Neutrophil (primary cell): ENCODE results near the gene CERK.

Source experiments
- H3K27ac ChIP-seq: fragments of 200-600 bp; sonication (generic); 2 replicates; pipeline ENCODE4 v1.5.1; 2016; ENCODE audit warnings: mild to moderate bottlenecking, moderate library complexity
- H3K27me3 ChIP-seq: fragments of 200-600 bp; sonication (generic); 2 replicates; pipeline ENCODE4 v1.6.0; 2016; ENCODE audit warnings: mild to moderate bottlenecking
- H3K36me3 ChIP-seq: fragments of 200-600 bp; sonication (generic); 2 replicates; pipeline ENCODE4 v1.5.1; 2017
- H3K4me1 ChIP-seq, 2 experiments: fragments of 200-600 bp in 1 of 2; sonication (generic) in 1 of 2; 1 replicate in 1 of 2; 2 replicates in 1 of 2; pipeline versions ENCODE4 v1.5.1 to v1.6.1; 2013 to 2016; ENCODE audit warnings: low read depth in 1 of 2, low read length in 1 of 2, mild to moderate bottlenecking in 1 of 2, moderate library complexity in 1 of 2; ENCODE audit not compliant: control insufficient read depth in 1 of 2, insufficient read depth in 1 of 2
- H3K4me3 ChIP-seq, 2 experiments: fragments of 200-600 bp in 1 of 2; sonication (generic) in 1 of 2; 1 replicate in 1 of 2; 2 replicates in 1 of 2; pipeline ENCODE4 v1.5.1; 2013 to 2016; ENCODE audit warnings: low read depth in 1 of 2, low read length in 1 of 2, mild to moderate bottlenecking in 1 of 2, moderate library complexity in 1 of 2
- H3K9me3 ChIP-seq: fragments of 200-600 bp; sonication (generic); 2 replicates; pipeline ENCODE4 v1.5.1; 2016
- TF ChIP-seq, protein P1 (sequence below): fragments of 200-600 bp; sonication (generic); IDR thresholded peaks from 2 replicates; pipeline ENCODE4 v1.5.1; 2016; ENCODE audit warnings: antibody characterized with exemption

CERK gene

DNA sequence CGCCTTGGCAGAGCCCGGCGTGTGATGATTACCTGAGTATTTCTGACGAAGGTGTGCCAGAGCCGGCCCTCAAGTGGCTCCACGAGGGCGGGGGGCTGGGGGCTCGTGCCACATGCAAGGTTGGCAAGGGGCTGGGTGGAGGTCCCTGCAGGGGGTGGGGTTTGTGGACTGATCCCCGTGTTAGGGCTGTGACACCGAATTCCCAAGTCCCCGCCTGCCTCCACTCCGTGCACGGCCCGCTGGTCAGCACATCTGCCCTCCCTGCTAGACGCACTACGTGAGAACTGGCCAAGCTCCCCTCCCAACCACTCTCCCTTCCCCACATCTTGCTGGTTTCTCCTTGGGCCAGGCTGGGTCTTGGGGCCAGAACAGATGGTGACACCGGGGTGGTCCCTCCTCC lies 83.6 kb downstream of the CERK start:
- Histone ChIP-seq H3K4me3 (no peak overlapping the region), H3K36me3 (peaks cover 11% of the 10 kb centered on the region), H3K27ac (no peak overlapping the region), H3K9me3 (no peaks in the 10 kb centered on the region), H3K4me1 (peaks cover 39 to 42% of the 10 kb centered on the region in 2 experiments), H3K27me3 (no peaks in the 10 kb centered on the region)
- TF ChIP-seq, protein P1, sequence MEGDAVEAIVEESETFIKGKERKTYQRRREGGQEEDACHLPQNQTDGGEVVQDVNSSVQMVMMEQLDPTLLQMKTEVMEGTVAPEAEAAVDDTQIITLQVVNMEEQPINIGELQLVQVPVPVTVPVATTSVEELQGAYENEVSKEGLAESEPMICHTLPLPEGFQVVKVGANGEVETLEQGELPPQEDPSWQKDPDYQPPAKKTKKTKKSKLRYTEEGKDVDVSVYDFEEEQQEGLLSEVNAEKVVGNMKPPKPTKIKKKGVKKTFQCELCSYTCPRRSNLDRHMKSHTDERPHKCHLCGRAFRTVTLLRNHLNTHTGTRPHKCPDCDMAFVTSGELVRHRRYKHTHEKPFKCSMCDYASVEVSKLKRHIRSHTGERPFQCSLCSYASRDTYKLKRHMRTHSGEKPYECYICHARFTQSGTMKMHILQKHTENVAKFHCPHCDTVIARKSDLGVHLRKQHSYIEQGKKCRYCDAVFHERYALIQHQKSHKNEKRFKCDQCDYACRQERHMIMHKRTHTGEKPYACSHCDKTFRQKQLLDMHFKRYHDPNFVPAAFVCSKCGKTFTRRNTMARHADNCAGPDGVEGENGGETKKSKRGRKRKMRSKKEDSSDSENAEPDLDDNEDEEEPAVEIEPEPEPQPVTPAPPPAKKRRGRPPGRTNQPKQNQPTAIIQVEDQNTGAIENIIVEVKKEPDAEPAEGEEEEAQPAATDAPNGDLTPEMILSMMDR = no peak

DNA sequence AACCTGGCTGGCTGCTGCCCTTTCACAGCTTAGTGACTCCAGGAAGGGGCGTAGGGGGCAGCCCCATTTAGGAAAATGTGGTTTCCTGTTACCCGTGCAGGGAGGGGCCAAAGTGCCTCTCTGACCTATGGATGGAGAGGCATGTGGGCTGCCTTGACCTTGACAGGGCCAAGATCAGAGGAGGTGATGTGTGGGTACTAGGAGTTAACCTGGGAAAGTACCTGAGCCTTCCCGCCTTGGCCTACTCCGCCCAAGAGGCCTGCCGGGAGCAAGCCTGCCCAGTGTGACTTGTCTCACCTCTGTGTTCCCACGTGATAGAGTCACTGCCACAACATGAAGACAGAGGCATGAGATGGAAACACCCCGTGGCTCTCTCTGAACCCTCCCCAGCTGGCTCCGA lies 84.5 kb downstream of the CERK start:
- Histone ChIP-seq H3K27ac (no peak overlapping the region), H3K9me3 (no peaks in the 10 kb centered on the region), H3K27me3 (no peaks in the 10 kb centered on the region), H3K4me3 (no peak overlapping the region), H3K36me3 (peaks cover 8% of the 10 kb centered on the region), H3K4me1 (peaks cover 40 to 42% of the 10 kb centered on the region in 2 experiments)
- TF ChIP-seq, protein P1 = no peak

DNA sequence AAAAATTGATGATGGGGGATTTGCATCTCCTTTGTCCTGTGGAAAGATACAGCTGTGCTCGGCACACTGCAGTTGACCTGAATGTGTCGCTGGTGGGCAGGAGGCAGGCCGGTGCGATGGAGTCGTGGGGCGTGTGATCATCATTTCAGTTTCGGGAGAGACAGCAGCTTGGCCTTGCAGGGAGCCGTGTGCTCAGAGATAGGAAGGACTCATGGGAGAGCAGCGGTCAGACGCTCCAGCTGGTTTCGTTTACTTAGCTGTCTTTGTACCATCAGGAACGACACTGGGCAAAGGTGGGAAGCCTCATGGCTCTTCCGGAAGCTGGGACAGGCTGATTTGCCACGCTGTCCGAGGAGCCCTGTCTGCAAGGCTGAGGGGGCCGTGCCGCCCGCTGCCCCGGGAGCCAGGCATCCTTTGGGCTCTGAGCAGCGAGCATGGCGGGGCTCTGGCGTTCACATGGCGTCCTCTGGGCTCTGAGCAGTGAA lies 85.2 kb downstream of the CERK start:
- Histone ChIP-seq H3K27ac (no peak overlapping the region), H3K4me1 (peaks cover 34 to 36% of the 10 kb centered on the region in 2 experiments), H3K36me3 (peaks cover 8% of the 10 kb centered on the region), H3K9me3 (no peaks in the 10 kb centered on the region), H3K4me3 (no peak overlapping the region), H3K27me3 (no peaks in the 10 kb centered on the region)
- TF ChIP-seq, protein P1 = no peak

DNA sequence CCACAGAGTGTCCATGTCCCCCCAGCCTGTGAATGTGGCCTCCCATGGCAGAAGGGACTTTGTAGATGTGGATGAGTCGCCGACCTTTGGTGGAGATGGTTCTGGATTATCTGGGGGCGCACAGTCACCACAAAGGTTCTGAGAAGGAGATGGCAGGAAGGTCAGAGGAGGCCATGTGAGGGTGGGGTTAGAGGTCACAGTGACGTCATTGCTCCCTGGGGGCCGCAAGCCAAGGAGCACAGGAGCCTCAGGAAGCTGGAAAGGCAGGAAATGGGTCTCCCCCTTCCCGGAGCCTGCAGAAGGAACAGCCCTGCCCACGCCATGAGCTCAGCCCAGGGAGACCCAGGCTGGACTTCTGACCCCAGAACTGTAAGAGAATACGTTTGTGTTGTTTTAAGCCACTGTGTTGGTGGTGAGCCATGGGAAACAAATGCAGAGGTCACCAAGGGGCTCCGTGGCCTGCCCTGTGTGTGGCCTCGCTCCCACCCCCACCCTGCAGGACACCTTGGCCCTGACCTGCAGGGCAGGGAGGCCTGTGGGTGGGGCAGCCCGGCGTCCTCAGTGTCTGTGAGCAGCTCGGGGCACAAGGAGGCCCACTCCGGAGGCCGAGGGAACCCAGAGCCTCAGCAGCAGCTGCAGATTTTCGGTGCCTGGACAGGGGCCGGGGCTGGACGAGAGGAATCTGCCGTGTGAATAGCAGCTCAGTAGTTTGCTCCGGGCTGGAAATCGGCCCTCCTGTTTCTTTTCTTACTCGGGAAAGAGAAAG lies 85.8 kb downstream of the CERK start:
- no peak overlapping the region for H3K4me3 ChIP-seq
- peaks cover 28 to 30% of the 10 kb centered on the region in 2 experiments for H3K4me1 ChIP-seq
- H3K36me3 ChIP-seq = peaks cover 8% of the 10 kb centered on the region
- no peaks in the 10 kb centered on the region for H3K9me3 ChIP-seq
- TF ChIP-seq, protein P1 = no peak
- H3K27me3 ChIP-seq = no peaks in the 10 kb centered on the region
- H3K27ac ChIP-seq = no peak overlapping the region

DNA sequence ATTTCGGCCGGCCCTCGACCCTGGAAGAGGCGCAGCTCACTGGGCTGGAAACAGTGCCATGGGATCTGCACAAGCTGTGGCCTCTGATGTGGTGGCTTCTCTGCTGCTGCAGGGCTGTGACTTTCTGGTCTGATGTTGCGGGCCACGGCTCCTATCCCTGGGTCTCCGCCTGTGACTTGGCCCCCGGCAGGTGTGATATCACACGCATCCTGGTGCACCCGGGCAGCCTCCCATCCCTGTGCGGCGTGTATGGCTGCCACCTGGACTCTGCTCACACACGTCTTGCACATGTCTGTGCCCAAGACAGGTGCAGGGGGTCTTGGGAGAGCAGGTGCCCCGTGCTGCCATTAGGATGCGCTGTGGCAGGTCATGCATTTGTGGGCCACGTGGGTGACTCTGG lies 86.7 kb downstream of the CERK start:
- Histone ChIP-seq H3K27me3 (no peaks in the 10 kb centered on the region), H3K9me3 (no peaks in the 10 kb centered on the region), H3K4me3 (no peak overlapping the region), H3K4me1 (peaks cover 18 to 21% of the 10 kb centered on the region in 2 experiments), H3K36me3 (peaks cover 8% of the 10 kb centered on the region), H3K27ac (no peak overlapping the region)
- TF ChIP-seq, protein P1 = no peak
